ENCODE measurements around the gene LGALS9.

GRCh38 chr17:27663936-27664605 lies 33.1 kb downstream of the LGALS9 start:
- TF ChIP-seq CTCF (IDR thresholded peaks at IDR 0.05), result no peak
- no peak for TF ChIP-seq POLR2A (IDR thresholded peaks at IDR 0.05)
- no peak for TF ChIP-seq EP300 (IDR thresholded peaks at IDR 0.05)
